Activated CD4-positive, alpha-beta T cell treated with anti-CD3 and anti-CD28 coated beads, Interleukin-2, amount 50 U/mL, for 4 hours (primary cell): ENCODE measurements around the gene DCAF7.

ENCODE experiments used
- DNase-seq, 2 experiments: peaks; one replicate each; pipeline ENCODE4 v3.0.0-alpha.2; 2020

Gene DCAF7

DNA sequence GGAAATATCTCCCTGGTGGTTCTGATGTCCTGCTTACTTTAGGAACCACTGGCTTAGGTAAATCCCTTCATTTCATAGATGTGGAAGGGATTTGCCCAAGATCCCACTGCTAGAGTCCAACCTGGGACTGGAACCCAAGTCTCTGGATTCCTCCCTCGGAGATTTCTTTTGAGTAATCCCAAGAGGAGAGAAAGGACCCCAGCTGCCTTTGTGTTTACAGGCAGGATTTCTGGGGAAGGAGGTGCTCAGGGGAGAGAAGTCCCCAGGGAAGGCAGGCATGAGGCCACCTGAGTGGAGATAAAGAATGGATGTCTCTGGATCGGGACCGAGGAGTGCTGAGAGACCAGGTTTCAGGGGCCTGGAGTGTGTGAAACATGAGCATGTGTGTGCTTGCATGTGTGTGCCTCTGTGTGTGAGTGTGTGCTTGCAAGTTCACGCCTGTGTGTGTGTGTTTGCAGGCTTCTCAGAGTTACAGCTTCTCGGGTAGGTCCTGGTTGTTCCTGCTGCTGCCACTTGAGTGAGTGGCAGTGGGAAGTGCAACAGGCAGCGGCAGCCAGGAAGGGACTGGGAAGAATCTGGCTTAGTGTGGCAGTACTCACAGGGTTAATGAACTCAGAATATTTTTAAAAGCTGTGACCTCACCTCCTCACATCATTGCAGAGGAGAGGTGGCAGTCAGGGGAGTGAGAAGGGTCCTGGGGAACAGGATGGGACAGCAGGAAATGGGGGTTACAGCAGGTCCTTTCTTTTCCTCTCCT is 24.9 kb upstream of the DCAF7 start:
- DNase-seq = no peak

- no peak for DNase-seq
These were observed 23.4 kb upstream of the DCAF7 start for GRCh38 chr17:63526861-63527260.

GRCh38 chr17:63528183-63528582 is 22.1 kb upstream of the DCAF7 start:
- no peak for DNase-seq

DNA sequence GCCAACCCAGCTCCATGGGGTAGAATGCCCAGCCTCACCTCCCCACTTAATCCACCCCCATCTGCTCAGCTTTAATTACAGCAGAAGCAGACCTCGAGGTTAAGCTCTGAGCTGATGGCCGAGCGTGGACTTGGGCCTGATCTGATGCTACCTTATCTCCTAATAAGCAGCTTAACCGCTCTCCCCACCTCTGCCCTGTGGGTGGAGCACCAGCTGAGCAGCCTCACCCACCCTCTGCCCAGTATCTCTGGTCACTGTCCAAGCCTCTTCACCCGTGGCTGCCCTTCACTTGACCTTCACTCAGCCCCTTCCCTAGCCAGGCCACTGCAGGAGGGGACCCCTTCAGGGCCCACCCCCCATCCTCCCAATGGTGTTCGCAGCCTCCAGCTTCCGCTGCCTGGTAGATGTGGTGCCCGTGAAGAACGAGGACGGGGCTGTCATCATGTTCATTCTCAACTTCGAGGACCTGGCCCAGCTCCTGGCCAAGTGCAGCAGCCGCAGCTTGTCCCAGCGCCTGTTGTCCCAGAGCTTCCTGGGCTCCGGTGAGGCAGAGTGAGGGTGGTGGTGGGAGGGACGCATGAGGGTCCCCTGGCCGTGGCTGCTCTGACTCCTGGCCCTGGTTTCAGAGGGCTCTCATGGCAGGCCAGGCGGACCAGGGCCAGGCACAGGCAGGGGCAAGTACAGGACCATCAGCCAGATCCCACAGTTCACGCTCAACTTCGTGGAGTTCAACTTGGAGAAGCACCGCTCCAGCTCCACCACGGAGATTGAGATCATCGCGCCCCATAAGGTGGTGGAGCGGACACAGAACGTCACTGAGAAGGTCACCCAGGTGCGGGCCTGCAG is 20.3 kb upstream of the DCAF7 start:
- no peak for DNase-seq

DNA sequence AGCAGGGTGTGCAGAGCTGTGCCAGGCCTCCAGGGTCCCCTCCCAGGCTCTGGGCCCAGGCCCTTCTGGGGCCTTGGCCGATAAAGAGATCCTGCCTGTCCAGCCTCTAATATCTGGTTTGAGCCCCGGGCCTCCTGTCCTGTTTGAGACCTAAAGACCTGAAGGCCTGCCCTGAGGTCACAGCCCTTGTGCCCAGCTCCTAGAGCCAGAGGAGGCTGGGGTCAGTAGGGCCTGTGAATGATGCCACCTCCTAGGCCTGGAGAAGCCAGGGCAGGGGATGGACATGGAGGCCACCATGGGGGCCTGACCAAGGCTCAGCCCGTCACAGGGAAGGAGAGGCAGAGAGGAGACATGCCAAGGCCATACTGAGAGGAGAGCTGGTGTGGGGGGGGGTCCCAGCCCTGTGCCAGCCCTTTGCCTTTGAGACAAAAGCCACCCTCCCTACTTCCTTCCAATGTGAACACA is 19.7 kb upstream of the DCAF7 start:
- DNase-seq = no peak

- DNase-seq = no peak
These were observed 19.0 kb upstream of the DCAF7 start for GRCh38 chr17:63531022-63531965.

GRCh38 chr17:63533433-63534077 is 16.7 kb upstream of the DCAF7 start:
- no peak for DNase-seq

GRCh38 chr17:63534078-63534570 is 16.2 kb upstream of the DCAF7 start:
- DNase-seq = no peak

DNA sequence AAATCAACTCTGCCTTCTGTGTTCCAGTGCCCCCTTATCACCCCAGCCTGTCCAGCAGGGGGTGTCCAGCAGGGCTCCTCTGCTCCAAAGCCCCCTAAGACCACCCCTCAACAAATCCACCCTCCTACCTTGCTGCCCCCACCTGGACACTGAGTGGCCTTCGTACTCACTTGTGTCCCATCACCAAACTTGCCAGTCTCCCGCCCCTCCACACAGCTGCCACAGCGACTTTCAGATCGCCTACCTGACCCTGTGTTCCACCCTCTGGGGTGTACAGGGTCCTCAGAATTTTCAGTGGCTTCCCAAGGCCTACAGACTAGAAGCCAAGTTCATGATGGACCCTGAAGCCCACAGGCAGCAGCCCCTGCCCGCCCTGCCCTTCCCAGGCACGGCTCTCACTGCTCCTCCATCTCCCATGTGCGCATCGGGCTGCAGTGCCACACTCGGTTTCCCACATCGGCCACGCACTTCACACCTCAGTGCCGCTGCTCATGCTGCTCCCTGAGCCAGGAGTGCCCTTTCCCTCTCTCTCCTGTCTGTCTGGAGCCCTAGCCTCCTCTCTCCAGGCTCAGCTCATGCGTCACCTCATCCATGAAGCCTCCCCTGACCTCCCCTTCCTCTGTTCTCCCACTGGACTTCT is 15.3 kb upstream of the DCAF7 start:
- no peak for DNase-seq

GRCh38 chr17:63535640-63536039 is 14.6 kb upstream of the DCAF7 start:
- no peak for DNase-seq

DNA sequence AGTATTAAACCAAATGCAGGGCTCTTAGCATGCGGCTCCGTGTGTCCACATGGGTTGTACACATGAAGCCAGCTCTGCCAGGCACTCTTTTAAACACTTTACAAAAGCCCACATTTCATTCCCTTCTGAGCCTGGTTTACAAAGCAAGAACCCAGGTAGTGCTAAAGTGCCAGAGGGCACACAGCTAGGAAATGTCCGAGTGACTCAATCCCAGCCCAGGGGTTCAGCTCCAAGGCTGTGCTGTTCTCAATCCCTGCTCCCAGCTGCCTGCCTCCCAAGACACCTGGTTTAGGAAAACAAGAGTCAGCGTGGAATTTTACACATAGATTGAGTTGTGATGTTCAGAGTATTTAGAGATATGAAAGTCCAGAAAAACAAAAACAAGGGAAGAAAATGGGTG is 13.3 kb upstream of the DCAF7 start:
- no peak for DNase-seq

DNA sequence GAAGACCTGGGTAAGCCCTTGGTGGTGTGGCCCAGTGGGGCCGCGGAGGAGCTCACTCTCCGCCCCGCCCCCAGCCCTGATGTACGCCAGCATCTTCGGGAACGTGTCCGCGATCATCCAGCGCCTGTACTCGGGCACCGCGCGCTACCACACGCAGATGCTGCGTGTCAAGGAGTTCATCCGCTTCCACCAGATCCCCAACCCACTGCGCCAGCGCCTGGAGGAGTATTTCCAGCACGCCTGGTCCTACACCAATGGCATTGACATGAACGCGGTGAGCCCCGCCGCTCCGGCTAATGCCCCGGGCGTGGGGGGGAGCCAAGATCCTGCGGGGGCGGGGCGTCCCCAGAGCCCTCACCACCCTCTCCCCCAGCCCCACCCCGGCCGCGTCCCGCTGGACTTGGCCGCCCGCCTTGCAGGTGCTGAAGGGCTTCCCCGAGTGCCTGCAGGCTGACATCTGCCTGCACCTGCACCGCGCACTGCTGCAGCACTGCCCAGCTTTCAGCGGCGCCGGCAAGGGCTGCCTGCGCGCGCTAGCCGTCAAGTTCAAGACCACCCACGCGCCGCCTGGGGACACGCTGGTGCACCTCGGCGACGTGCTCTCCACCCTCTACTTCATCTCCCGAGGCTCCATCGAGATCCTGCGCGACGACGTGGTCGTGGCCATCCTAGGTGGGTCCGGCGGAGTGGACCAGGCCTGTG is 12.1 kb upstream of the DCAF7 start:
- no peak for DNase-seq

DNA sequence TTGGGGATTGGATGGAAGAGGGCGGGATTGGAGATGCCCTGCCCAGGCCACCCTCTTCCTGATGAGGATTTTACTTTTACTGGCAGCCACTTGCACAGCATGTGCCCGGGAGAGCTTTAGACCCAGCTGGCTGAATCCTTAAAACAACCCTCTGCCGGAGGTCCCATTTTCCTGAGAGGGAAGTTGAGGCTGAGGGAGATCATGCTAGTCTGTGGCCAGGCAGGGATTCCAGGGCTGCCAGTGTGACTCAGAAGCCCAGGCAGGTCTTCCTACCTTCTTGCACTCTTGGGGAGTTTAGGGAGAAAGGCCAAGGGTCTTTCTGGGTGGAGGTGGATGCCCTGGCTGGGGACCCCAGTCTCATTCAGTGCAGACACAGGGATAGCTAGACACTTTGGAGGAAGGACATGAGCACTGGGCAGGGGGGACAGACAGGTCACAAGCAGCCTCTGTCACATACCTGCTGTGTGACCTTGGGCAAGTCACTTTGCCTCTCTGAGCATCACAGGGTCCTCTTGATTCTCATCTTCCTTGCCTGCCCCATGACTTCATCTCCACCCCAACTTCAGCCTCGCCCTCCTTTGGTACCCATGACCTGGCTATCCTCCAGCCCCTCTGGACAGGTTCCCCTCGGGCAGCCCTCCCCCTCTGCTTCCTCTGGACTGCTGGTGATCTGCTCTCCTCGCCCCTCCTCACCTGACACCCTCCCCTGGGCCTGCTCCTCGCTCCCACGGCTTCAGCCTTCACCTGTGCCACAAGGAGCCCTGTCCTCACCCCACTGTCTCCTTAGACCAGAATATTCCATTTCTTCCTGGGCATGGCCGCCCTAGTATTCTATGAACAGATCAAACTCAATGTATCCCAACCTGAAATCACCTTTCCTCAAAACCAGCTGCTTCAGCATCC is 11.3 kb upstream of the DCAF7 start:
- no peak for DNase-seq

DNA sequence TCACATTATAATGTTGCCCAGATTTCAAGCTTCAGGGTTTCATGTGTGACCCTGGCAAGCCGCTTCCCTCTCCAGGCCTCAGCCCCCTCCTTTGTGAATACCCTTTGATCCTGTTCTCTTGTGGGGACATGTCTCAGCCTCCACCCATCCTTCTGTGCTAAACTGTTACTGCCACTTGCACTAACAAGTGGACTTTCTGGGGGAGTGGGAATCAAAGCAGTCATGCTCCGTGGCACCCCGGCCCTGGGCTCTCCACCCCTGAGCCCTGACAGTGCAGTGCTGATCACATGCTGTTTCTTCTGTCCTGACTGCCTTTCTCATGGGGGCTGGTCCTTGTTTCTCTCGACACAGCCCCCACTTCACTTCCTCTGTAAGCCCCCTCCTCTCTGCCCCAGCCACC is 9.7 kb upstream of the DCAF7 start:
- no peak for DNase-seq

DNA sequence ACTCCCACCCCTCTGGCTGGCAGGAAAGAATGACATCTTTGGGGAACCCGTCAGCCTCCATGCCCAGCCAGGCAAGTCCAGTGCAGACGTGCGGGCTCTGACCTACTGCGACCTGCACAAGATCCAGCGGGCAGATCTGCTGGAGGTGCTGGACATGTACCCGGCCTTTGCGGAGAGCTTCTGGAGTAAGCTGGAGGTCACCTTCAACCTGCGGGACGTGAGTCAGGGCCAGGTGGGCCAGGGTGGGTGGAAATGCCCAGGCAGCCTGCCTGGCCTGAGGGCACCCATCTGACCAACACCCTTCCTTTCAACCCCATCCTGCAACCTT is 8.1 kb upstream of the DCAF7 start:
- DNase-seq = no peak

- no peak for DNase-seq
These were observed 7.1 kb upstream of the DCAF7 start for GRCh38 chr17:63542942-63543821.

DNA sequence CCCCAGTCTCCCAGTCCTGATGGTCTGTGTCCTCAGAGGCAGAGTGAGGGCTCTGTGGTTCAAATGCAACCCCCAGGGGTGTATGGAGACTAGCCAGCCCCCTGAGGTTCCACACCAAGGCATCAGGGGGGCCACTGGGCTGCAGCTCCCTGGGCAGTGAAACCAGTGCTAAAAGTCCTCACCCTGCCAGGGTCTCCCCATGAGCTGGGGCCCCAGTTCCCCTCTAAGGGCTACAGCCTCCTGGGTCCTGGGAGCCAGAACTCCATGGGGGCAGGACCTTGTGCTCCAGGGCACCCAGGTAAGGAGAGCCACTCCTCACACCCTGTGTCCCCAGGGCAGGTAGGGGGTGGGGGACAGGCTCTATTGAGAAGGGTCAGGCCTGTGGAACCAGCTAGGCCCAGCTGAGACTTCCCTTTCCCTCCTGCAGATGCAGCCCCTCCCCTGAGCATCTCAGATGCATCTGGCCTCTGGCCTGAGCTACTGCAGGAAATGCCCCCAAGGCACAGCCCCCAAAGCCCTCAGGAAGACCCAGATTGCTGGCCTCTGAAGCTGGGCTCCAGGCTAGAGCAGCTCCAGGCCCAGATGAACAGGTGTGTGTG is 6.4 kb upstream of the DCAF7 start:
- DNase-seq = no peak

DNA sequence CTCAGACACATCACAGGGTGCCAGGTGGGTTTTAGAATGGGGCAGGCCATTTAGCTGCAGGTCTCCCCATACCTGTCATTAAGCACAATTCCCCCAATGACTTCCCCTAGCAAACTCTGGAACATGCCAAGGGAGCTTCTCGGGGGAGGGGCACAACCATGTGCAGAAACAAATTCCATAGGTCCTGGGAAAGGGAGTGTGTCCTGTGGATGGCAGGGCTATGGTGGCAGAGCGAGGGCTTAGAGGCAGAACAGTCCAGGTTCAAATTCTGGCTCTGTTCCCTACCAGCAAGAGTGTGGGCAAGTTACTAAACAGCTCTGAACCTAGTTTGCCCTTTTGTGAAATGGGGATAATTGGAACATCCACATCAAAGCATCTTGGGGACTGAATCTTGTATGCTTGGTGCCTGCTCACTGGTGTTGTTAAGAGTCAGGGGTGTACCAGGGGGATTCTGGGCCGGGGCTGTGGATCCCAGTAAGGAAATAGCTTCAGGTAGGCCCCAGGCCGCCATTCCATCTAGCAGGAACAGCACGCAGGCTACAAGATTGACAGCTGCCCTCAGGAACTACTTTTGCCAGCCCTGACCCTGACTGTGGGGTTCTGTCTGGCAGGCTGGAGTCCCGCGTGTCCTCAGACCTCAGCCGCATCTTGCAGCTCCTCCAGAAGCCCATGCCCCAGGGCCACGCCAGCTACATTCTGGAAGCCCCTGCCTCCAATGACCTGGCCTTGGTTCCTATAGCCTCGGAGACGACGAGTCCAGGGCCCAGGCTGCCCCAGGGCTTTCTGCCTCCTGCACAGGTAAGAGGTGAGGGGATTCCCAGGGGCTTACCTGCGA is 5.6 kb upstream of the DCAF7 start:
- DNase-seq = no peak
